Esophagus mucosa (tissue), 1 donor: Measurements from ENCODE around the gene ARL4A. TPM values are rescaled to one million over a fixed set of nuclear protein-coding genes. Genes with fewer than 3 reads are reported as not detected.
A peak's percentile ranks its signal among the peaks of the same experiment; 100 is the strongest.

ENCODE experiments used
- ATAC-seq: fragments of 200-7000 bp; cut with Tn5 transposase; one replicate; pipeline ENCODE4 v1.9.1; 2020
- total RNA-seq: library from RNA; stranded (reverse); gene quantifications from one replicate; pipeline ENCODE4 v1.2.4, GENCODE V29; 2023
- donor health status: DM: yes; HTN: yes; CAD: no.

Gene ARL4A
- total RNA-seq, 1 donor from 2014 or later: 34.8 TPM

DNA sequence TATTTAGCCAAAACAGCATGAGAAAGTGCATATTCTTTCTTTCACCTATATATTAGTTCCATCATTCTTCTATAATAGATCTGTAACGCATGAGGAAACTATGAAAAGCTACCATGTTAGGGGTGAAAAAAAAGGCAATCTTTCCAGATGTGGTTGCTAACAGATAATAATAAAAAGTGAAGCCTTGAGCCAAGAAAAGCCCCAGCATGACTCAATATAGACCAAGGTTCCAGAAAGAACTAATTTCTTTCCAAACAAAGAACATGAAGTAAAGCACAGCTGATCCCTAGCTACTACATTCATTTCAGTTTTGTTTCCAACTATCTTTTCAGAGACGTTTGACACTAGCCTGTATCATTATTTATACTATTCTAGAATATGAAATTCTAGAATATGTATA is 16.4 kb downstream of the ARL4A start:
- no peak for ATAC-seq

DNA sequence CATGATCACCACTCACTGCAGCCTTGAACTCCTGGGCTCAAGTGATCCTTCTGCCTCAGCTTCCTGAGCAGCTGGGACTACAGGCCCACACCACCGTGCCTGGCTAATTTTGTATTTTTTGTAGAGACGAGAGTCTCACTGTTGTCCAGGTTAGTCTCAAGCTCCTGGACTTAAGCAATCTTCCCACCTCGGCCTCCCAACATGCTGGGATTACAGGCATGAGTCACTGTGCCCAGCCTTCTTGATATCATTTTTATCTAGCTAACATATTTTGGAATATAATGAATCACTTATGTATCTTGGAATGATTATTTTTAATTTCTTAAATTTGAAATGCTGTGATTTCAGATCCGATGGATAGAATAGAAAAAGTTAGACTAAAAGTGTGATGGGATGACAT is 18.4 kb downstream of the ARL4A start:
- ATAC-seq: no peak

DNA sequence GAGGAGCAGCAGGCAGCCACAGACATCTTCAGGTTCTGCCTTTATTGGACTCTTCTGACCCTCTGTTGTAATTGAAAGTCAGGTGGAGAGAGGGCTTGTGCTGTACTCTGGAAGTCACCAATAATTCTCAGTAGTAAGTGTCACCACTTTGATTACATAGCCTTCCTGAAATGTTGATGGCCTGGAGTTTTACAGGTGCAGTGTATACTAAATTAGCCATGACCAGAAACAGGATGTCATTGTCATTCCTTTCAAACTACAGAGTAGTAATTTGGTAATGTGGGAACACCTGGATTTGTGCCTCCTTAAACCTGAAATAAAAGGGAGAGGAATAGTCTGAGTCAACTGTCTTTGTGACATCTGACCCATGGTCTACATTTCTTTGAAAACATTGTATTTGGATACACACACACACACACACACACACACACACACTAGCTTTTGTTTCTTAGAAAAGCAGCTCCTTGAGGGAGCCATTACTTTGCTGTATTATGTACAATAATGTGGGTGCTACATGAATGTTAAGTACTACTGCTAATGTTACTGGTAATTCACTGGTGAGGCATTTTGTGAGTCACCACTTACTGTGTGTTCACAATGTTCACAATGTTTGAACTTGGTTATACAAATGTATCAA is 19.6 kb downstream of the ARL4A start:
- ATAC-seq: peak; percentile 89

DNA sequence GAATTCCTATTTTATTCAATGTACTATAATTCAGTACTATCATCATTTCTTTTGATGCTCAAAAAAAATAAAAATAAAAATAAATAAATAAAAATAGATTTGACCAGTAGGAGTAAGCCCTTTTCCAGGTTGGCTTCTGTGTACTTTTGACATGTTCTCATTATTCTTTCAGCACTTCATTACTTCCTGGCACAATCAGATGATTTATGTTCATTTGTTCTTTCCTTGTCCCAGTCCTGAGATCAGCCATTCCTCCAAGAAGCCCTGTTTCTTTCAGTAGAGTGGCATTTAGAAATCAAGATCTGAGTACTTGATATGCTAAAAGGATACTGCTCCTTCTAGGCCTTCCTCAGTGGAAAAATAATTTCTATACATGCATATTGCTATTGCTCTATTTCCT is 20.9 kb downstream of the ARL4A start:
- ATAC-seq: no peak

DNA sequence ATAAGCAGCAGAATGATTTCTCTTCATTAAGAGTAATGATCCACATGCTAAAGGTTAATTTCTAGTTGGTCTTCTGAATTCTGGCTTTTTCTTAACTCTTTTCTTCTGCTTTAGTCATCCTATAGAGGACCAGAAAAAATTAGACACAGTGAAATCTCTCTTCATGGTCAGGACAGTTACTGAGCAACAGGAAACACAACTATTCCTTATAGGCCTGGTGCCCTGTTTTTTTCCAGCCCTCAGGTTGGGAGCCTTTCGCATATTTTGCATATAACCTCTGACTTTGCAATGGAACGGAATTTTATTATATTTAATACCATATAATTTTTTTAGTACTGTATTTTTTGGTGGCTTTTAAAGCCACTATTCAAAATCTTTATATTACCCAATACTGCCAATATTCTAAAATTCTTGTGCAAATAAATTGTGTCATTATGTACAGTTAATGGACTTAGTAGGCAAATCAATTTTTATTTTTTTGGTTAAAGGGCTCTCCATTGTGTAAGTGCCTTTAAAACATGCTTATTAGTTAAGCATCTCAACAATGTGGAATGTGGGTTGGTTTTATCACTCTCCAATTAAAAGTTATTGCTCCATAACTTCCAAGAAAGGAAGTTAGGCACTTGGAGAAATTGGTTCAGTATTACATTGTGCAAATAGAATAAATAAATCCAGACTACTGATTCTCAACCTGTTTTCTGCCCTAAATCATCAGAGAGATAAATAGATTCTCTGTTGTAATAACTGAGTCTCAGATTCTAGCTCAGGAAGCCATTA is 22.5 kb downstream of the ARL4A start:
- ATAC-seq: no peak

DNA sequence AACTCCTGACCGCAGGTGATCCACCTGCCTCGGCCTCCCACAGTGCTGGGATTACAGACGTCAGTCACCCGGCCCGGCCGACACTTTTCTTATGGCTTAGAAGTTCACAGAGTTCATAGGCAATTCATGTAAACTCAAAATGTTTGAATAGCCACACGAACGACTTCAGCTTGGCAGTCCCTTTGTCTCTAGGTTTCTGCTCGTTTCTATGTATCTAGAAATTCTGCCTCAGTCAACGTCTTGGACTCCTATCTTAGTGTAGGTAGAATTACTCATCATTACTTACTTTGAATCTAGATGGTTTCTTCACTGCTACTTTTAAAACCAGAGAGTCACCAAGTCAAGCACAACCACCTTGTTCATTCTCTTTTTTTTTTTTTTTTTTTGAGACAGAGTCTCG is 23.7 kb downstream of the ARL4A start:
- no peak for ATAC-seq

DNA sequence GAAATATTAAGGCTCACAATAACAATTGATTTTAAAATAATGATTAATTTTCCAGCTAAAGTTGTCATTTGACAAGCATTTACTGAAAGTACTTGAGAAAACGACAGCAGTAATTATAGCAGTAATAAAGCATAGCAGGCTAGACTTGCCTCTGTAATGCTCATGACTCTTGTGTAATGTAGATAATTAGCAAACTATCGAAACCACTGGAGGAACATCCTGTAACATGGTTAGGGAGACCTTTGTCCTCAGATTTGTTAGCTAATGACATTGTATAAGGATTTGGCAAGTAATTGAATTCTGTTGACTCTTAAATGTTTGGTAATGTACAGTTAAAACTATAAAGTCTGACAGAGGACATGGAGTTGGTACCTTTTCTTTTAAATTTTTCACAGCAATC is 24.8 kb downstream of the ARL4A start:
- no peak for ATAC-seq

DNA sequence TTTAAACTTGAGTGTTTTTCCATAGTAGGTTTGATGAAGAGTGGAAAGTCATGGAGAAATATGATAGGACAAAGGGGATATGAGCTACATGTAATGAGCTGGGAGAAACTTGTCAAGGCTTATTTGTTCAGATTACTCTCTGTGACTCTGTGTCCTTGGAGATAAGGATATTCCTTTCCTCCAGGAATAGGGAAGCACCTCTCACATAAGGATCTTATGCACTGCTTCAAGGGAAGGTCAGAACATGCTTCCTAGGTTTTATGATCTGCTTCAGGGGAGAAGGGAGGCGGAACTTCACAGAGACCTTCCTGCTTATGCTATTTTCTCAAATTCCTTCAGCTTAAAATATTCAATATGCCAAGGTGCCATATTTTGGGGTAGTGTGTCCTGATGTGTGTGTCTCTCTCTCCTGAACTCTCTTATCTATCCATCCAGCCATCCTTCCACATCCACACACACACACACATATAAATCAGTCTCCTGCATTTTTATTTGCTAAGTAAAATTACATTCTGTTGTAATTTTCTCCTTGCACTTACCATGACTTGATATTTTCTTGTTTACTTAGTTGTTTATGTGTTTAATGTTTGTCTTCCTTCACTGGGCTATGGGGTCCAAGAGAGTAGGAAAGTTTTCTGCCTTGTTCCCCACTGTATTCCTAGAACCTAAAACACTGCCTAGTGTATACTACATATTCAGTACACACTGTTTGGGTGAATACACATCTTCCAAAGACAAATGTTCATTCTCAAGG is 26.4 kb downstream of the ARL4A start:
- no peak for ATAC-seq

DNA sequence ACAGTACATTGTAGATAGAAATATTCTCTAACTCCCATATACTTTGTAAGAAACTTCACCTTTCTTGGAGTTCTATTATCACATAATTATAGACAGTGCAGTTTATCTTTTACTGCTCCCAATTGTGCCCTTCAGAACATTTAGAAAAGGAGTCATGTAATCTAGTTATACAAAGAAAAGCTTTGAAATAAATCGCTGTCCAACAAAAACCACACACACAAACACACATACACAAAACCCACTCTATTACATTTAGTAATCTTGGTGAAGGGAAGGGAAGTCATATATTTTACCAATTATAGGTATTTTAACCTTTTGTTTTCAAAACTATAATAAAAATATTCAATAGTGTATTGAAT is 26.9 kb downstream of the ARL4A start:
- no peak for ATAC-seq

DNA sequence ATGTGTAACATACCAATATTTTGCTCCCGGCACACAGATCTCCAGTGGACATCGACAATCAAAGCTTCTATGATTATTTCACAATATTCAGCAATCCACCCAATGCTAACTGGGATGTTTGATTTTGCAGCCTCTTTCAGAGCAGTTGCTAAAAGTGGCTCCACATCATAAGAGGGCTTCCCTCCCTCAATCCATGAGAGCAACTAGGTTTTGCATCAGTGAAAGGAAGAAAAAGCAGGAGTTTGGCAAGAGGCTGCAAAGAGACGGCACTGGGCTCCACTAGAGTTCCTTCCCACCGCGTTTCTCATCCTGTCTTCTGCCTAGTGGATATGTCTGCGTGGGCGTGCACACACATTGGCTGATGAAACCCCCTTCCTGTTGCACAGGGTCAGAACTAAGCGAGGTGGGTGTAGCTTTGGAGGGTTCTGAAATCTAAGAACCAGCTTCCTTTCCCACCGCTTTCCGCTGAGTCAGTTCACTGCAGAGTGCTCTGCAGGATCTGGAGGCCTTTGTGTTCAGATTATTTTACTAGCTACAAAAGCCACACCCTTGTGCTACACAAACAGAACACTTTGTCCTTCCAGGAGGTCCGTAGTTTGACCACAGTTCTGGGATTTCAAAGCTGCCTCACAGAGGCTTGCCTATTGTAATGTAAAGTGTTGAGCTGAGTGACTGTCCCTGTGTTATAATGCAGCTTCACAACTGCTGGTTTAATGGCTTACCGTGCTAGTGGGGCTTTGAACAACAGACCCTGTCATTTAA is 28.1 kb downstream of the ARL4A start:
- peak; percentile 94 for ATAC-seq

DNA sequence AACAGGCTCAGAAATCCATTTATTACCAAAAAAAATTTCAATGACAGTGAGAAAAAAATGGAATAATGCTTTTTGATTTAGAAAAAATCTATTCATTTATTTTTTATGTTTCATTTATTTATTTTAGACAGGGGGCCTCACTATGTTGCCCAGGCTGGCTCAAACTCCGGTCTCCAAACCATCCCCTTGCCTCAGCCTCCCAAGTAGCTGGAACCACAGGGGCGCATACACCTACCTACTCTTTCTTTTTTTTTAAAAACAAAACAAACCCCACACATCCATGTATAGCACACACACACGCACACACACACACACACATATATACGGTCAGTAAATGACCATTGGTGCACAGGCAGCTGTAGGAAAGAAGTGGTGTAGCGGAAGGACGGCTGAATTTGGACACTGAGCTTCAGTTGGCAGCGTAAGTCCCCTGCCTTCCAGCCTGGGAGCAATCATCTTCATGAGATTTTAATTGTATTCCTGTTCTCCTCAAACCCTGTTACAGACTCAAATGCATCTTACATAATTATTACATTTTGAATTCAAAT is 28.8 kb downstream of the ARL4A start:
- no peak for ATAC-seq

DNA sequence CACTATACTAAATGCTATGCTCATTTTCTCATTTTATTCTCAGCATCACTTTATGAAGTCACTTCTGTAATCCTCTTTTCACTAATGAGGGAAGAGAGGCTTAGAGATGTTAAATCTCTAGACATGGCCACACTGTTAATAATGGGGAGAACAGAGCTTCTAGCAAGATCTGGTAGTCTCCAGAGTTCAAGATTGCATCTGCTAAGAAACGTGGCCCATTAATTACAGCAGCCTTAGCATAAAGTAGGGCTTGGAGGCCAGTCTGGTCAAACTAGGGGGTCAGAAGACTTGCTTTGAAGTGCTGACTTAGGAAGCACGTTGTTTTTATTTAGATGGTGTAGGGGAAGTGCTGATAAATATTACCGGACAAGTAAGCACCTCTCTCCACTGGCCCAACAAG is 29.3 kb downstream of the ARL4A start:
- ATAC-seq: no peak

DNA sequence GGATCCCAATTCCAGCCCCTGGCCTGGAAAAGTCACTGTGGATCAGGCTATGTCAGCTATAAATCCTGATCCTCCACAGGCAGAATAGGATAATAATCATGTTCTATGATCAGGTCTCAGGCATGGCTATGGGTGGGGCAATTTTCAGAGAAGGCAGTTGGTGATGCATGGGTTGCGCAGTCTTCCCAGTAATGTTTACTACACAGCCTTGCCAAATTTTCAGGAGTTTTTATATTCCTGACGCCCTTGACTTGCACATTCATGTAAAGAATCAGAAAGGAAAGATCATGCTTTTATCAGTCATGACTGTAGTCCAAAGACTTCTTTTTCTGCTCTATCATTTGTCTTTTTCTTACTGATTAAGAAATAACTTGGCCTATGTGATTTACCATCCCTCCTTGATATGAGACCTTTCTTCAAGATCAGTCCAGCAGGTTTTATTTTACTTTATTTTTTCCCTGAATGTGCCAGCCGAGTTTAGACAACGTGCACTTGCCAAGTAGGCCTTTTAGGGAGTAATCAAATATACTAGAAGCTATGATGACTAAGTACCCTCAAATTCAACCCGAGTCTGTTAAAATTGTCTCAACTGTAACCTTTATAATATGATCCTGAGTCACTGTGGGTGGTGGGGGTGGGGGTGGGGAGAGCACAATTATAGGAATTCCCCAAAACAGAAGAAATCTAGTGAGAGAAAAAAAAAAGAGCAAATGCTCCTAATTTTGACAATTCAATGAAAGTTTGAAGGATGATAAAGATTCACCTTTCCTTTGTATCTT is 31.9 kb downstream of the ARL4A start:
- ATAC-seq: peak; percentile 84

DNA sequence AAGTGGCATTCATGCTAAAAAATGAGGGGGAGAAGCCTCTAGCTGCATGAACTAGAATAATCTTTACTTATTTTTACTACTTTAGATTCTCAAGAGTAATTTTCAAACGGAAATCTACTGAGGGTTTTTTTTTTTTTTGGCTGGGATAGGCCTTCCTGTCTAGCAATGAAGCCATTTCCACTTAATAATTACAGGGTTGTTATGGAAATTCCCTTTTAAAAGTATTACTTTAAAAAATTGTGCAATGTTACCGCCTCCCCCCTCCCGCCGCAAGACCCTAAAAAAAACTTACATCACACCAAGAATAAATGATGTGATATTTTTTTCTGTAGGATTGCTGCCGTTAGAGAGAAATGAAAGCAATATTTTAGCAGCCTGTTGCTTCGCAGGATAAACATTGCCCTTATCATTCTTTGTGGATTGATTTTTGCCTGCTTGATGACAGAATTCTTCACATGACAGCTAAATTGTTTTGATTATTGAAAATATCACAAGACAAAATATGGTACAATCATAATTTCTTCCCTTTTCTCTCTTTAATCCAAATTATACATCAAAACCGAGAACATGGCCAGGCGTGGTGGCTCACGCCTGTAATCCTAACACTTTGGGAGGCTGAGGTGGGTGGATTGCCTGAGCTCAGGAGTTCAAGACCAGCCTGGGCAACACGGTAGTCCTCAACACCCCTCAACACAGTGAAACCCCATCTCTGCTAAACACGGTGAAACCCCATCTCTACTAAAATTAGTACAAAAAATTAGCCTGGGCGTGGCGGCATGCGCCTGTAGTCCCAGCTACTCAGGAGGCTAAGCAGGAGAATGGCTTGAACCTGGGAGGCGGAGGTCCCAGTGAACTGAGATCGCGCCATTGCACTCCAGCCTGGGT is 32.8 kb downstream of the ARL4A start:
- ATAC-seq: no peak

DNA sequence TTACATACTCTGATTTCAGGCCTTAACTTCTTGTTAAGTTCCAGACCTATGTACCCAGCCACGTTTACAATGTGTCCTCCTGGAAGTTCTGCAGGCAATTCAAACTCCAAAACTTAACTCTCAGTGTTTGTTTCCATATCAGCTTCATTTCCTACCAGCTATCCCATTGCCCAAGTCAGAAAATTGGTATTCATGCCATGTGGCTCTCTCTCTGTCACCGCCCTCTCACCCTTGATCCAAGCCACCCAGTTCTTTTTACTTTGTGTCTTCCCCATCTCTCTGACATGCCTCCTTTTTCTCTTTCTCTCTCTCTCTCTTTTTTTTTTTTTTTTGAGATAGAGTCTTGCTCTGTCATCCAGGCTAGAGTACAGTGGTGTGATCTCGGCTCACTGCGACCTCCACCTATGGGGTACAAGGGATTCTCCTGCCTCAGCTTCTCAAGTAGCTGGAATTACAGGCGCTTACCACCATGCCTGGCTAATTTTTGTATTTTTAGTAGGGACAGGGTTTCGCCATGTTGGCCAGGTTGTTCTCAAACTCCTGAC is 33.9 kb downstream of the ARL4A start:
- no peak for ATAC-seq

DNA sequence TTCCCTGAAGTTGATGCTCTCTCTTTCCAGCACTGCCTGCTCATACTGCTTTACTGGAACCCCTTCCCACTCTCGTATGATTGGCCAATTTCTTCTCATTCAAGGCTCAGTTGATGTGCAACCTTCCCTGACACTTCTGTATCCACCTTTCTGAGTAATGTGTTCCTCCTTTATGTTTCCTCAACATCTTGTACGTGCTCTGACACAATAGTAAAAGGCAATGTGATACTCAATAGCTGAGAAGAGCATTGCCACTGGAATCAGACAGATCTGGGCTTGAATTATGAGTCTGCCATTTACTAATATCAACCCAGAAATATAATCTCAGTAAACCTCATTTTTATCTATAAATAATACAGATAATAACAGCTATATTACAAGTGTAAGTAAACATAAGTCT is 34.7 kb downstream of the ARL4A start:
- ATAC-seq: peak; percentile 79

DNA sequence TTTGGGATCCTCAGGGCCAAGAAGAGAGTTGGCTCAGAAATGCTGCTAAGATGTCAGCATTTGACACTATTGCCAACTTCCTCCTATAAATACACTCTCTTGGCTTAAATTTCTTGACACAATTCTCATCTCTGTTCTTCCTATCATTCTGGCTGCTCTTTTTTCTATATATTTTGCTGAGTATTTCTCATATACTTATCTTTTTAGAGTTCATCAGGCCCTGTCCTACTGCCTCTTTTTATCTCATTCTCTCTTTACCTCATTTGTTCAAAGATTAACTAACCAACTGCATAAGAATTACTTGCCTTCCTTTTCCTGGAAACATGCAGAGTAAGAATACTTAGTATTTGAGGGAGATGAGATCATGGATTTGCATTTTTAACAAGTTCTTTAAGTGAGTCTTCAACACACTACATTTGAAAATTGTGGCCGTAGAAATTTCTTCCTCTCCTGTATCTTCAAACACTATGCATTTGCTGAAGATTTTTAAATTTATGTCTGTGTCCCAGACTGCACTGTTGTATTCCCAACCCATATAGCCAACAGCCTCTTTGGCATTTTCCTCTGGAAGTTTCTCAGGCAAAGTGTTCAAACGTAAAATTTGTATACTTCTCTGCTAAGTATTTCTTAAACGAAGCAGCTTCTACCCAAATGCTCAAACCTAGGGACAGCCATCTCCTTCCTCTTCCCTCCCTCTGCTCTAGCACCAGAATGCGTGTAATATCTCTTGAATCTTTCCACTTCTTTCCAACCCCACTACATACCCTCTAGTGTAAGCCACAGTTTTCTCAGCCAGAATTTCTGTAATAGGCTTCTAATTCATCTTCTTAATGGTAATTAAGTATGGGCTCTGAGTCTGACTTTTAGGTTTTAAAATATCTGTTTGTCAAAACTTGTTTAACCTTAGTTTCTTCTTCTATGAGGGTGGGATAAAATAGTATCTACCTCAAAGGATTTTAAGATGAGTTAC is 35.5 kb downstream of the ARL4A start:
- ATAC-seq: no peak

DNA sequence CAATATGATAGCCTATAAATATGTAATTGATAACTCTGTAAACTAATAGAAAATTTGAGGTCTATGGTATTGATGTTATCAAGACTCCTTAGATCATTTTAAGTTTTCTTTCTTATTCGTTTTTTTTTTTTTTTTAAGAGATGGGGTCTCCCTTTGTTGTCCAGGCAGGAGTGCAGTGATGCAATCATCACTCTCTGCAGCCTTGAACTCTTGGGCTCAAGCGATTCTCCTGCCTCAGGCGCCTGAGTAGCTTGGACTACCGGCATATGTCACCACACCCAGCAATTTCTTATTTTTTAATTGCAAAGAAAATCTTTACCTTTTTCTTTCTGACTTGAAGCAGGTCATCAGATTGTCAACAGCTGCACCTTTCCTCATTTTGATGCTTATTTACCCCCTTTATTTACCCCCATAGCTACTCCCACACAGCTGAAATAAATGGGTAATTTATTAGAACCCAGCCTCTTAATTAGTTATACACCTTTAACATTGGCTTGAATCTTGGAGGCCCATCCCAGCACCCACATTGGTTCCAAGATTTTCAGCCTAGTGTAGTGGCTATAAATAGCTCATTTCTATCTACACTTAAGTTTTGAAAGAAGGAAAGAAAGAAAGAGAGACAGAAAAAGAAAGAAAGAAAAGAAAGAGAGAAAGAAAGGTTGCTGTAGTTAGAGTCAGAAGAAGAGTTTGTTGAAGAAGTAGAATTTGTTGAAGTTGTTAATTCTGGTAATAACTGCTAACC is 38.3 kb downstream of the ARL4A start:
- no peak for ATAC-seq

DNA sequence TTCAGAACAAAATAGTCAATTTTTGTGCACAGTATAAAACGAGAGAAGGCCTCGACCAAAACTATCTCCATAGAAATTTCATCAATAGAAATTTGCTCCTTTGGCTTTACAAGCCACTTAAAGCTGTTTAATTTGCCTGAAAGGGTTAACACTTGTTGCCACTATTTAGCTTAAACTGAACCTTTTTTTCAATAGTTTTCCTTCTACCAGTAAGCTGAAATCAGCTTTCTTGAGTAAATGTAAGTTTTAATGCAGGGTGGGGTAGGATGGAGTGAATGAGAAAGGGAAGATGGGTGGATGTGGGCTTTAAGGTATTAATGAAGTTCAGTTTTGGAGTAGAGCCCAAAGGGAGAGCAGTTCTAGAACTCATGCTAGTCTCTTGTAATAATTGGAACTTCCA is 39.5 kb downstream of the ARL4A start:
- ATAC-seq: no peak
